ENCODE data around the gene TIMM23.
"Not testable (repeated sequence)": the region's sequence is repeated elsewhere in the genome, so short reads cannot be mapped to it uniquely, and the experiment has no call there.

TIMM23 gene

DNA sequence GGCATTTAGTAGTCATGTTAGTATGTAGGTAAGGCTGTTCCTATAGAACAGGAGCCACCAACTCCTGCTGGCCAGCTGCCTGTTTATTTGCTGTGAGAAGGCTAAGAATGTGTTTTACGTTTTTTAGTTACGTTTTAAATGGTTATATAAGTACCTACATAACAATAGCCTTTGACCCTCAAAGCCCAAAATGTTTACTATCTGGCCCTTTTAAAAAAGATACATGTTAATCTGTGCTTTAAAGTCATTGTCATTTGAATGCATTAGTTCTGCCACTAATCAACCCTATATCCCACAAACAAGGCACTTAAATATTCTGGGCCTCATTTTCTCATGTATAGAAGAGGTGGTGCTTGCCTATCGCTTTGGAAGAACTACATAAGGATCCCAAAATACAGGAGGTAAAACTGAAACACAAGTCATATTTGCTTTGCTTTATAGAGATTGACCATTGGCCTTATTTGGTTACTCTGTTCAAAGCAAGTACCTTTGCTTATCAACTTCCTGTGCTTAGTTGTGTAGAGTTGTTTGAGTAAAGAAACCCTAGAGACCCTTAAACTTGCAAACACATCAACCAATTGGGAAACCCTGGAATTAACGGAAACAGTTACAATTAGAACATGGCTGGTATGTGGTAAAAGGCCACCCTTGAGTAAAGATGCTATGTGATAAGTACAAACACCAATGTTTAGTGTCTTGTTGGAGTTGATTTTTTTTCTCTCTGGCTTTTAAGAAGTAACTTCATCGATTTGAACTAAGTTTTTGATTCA, 25.9 kb downstream of the TIMM23 start:
- DNase-seq: no peak

DNA sequence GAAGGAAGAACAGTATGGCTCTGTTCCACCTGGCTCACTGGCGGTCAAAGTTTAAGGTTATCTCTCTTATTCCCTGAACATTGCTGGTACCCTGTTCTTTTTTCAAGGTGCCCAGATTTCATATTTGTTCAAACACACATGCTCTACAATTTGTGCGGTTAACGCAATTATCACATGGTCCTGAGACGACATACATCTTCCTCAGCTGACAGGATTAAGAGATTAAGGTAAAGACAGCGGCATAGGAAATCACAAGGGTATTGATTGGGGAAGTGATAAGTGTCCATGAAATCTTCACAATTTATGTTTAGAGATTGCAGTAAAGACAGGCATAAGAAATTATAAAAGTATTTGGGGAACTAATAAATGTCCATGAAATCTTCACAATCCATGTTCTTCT, 27.7 kb downstream of the TIMM23 start:
- DNase-seq: not testable (repeated sequence)

DNA sequence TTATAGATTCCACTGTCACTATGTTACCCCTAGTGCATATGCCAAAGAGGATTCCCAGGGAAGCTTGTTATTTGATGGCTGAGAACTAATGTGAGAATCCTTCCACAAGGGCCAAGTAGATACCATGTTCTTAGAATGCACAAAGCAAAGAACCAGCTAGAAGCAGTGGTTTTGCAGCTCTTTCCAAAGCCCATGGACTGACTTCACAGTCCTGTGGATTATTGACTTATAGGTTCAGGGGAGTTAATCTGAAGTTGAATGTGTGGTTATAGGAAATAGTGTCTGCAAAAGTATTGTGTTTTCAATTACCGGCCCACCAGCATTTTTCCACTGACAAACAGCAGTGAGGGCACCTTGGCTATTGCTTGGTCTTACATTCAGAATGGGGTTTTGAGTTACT, 28.2 kb downstream of the TIMM23 start:
- DNase-seq: no peak

DNA sequence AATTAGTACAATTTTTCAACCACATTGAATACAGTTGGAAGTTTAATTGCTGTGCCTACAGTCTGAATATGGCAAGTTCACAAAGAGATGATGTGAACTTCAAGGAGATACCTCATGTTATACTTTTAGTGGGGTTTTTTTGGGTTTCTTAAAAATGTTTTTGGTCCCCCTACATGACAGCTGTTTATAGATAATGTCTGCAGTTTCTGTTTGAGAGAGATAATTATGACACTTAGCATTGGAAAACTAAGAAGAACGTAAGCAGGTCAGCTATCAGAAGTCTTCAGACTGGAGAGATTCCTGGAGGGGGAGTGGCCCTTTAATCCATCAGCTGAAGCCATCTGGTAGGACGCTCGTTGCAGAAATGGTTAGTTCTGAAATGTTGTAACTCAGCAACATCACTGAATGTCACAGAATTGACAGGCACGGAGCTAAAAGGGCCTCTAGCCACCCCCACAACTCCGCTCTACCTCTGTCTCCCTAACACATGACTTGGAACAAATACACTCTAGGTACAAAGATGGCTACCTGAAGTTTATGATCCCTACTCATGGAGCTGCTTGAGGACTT, 29.0 kb downstream of the TIMM23 start:
- no peak for DNase-seq

DNA sequence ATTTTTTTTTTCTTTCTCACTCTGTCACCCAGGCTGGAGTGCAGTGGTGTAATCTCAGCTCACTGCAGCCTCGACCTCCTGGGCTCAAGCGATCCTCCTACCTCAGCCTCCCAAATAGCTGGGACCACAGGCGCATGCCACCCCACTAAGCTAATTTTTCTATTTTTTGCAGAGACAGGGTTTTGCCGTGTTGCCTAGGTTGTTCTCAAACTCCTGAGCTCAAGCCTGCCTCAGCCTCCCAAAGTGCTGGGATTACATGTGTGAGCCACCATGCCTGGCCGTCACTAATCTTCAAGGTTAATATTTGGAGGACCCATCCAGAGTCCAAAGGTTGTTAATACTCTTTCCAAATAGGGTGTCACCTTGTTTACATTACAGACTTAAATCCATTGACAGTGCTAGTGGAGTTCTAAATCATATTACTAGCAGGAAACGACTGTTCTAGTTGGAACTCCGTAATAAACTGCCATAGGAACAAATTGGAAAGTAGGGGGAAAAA, 29.9 kb downstream of the TIMM23 start:
- not testable (repeated sequence) for DNase-seq

DNA sequence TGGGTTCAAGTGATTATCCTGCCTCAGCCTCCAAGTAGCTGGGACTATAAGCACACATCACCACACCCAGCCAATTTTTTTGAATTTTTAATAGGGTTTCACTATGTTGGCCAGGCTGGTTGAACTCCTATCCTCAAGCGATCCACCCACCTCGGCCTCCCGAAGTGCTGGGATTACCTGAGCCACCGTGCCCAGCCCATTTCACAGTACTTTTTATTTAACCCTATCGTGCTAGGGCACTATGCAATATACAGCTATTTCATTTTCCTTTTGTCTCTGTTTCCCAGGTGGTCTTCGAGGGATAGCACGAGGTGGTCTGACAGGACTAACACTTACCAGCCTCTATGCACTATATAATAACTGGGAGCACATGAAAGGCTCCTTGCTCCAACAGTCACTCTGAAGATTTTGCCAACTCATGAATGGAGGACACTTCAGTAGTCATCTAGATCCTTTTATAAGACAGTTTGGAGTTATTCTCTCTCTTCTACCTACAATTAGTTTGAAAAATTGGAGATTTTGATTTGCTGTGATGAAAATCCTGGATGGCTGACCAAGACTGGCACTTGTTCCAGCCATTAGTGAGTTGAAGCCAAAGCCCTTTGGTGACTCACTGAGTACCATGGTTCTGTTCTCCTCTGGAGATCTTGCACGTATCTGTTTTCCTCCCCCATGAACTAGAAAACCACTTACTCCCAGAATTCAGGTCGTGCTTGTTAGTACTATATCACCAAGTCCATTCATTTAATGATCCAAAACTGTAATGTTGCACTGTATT, 30.8 kb downstream of the TIMM23 start:
- DNase-seq: no peak

DNA sequence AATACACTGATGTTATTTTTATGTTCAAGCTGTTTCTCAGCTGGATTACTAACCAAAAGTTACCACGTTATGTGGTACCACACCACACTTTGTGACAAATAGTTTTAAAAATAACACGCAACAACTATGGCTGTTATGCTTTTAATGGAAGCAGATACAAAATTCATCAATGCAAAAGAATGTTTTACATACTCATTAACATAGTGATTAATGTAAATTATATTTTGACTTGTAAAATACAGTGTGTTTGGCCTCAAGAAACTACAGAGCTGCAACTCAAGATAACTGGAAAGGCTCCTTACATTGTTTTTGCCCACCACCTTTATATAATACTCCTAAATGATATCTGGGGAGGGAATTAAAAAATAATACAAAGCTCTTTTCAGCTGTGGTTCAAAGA, 32.7 kb downstream of the TIMM23 start:
- DNase-seq: no peak

DNA sequence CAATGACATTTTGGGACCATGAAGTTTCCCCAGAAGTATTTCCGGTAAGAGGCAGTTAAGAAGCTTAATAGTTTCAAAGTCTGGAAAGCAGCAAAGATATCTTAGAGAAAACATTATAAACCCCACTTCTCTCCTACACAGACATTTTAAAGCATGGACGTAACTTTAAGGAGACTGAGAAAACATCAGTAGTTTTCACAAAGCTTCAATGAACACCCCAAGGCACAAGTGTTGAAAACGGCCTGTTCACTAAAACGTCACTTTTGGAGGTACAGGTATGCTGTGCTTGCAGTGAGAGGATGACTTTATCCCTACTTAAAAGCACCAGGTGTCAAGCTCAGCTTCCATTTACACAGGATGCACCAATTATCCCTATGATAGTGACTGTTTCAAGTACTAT, 33.1 kb downstream of the TIMM23 start:
- DNase-seq: no peak

DNA sequence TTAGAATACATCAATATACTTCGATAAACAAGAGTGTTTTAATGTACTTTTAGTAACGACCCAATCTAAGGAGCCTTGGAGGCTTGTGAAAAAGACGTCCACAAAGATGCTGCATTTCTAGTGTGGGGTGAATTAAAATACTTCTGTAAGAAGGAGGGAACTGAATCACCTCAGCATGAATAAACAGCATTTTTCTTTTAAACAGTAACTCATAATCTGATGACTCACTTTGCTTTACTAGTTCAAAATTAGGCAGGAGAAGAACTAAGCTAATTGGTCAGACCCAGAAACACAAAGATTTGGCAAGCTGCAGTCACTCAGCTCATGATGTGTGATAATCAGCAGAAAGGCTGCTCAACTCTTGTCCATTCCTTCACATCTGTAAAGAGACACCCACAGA, 33.9 kb downstream of the TIMM23 start:
- DNase-seq: no peak

DNA sequence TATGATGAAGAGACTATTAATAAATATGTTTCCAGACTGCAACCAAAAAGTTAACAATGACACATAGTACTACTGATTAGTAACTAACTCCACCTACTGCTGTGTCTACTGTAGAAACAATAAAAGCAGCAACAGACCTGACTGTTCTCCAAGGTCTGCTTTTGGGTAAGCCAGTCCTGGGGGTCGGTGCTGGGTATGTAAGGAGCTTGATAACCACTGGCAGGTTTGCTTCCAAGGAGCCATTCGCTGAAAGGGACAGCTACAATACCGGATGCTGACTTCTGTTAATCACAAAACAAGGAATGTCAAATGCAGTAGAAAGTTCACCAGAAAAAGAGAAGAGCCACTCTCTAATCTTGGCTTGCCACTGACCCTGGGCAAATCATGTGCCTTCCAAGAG, 40.5 kb downstream of the TIMM23 start:
- DNase-seq: no peak

DNA sequence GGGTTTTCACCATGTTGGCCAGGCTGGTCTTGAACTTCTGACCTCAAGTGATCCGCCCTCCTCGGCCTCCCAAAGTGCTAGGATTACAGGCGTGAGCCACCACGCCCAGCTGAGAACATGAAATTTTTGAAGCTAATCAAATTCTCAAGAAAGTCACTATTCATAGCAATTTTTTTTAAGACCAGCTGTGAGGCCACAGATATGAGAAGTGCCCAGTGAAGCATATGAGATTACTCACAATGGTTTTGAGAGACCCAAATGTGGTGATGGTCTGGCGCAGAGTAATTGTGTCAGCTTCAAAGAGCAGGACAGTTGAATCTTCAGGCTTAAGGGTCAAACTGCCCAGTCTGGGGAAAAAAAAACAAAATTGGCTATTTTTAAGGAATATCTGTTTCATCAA, 41.9 kb downstream of the TIMM23 start:
- DNase-seq: no peak

DNA sequence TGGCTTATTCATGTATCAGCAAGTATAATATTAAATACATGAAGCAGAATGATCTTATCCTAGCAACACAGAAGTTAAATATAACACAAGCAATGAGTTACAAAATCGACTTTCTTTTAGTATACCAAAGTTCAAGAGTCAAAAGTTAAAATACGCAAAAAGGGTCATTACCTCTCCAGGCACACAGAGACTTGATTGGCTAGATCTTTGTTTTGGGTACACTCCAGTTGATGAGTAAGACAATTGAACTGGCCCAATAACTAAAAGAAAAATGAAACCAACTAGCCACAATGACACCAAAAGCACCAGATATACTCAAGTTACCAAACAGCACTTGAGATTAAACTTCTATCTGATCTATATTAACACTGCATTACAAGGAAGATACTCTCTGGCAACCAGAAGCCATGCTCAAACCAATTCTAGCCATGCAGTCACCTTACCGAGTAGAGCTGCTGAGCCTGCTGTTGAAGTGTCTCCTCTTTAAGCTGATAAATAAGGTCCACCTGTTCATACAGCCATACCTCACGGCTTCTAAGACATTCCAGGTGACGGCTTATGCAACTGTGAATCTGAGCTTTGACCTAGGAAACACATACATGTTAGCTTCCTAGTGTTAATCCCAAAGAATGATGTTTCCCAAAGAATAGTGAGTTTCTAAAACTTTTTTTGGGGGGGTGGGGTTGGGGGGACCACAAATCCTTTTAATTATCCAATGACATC, 42.6 kb downstream of the TIMM23 start:
- DNase-seq: no peak

DNA sequence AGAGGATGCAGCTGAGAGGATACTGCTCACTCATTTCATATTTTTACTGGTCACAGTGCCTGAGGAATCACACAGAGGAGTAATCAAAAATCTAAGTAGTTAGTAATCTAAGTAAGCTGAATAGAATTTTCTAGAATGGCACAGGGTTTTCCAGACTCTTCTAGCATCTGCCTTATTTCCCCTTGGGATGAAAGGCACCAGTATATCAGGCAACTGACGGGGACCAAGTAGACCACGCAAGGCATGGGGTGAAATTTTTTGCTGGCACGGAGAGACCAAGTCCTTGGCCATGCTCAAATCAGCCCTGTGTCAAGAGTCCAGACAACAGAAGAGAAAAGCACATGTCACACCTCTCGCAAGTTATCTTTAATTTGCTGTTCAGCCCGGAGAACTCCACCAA, 43.9 kb downstream of the TIMM23 start:
- no peak for DNase-seq

DNA sequence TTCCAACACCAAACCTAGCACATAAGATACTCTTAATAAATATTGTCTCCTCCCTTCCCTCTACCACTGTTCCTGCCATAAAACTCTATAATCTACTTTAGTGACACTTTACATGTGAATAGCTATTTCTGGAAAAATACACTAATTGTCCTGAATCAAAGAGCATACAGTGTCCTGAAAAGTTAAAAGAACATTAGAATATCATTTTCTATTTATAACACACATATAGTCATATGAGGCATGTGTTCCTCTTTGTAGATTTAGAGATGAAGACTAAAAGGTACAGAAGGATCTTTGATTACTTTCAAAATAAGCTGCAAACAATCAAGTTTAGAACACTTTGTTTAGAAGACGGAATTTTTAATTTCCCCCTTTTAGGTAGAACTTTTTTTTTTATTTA, 44.5 kb downstream of the TIMM23 start:
- no peak for DNase-seq

DNA sequence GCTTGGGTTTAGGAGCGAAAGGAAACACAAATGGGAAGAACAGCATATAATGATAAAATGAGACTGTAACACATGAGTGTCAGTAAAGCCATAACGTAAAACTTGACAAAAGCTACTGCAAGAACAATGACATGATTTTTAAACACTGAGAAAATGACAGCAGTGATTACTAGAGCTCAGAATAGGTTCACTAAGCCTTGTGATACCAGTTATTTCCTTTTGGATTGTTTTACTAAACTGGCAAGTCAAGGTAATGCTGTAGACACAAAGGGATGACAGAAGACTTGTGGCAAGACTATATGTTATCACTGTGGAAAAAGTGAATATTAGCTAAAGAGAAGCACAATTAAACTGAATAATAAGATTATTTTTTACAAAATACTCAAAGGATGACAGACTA, 45.4 kb downstream of the TIMM23 start:
- no peak for DNase-seq

DNA sequence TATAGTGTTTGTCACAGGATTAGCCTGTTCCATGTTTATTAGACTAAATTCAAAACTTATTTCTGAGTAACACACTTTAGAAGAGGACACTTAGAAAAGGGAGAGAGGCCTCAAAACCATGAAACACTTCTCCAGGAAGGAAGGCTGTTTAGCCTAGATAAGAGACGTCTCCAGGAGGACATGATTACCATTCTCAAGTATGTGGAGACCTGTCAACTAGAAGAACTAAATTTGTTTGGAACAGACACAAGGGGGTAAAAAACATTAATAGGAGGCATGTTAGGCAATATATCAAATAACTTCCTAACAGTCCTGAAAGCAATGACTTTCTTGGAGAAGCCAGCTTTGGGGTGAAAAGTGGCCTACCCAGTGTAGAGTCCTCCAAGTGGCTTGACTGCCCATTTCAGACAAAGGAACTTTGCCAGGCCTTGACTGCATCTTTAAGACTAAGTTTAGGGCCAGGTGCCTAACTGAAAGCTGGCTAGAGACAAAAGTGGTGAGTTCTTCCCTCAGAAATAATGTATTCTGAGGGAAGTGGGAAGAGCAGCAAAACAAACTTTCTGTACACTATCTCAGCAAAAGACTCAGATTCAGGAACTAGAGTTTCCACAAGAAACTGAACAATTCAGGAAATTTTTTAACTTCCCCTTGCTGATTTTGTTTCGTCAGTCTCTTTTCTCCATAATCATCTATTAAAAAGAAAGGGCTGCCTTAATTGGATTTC, 46.3 kb downstream of the TIMM23 start:
- DNase-seq: no peak

DNA sequence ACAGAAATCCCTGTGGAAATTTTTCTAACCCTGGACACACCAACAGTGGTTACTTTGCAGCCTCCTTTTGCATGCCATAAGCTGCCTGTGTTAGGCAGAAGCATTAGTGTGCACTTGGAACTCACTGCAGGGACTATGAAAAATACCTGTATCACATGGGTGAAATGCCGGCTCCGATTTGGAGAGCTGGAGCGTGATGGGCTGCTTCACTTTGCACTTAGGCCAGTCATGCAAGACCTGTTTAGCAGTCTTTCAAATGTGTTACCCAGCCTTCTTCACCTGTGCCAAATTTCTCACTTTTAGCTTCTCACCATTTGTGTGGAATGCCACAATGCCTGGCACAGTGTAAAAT, 46.9 kb downstream of the TIMM23 start:
- no peak for DNase-seq

DNA sequence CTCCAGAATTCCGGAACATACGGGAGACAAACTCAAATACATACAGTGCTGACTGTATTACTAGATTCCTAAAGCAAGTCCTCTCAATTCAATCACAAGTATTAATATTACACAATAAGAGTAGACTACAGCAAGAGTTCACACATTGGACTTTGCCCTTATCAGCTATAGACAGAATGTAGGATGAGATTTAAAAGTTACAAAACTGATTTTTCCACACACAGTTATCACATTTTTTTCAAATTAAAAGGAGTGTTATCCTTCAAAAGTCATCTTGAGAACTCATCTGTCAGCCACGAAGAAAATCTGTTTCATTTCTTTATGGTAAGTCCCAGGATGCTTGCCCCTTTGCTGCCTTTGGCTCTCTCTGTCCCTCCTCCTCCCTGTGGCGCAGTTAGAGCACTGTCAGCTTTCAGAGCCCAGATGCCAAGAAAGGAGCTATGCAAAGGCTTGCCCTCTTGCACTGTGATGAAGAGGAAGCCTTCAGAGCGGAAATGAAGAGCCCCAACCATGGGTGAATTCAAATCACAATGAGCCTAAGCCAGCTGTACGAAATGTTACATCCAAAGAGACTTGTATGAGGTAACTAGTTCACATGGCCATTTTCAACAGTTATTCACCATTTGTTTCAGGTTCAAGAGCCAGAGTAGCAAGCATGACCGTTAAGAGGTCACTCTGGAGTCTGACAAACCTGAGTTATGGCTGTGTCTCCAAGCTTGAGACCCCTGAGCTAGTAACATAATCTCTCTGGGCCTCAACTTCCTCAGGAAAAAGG, 47.5 kb downstream of the TIMM23 start:
- no peak for DNase-seq

DNA sequence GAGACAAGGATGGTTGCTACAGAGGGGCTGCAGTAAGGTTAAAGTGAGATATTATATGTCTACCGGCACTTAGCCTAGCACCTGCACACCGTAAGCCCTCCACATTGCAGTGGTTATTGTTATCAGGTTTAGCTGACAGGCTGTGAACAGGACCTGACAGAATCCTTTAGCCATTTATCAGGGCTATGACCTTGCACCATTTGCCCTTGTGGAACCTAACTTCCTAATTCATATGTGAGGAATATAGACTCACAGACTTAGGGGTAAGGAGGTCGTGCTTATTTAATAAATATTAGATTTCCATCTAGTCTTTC, 48.0 kb downstream of the TIMM23 start:
- no peak for DNase-seq

DNA sequence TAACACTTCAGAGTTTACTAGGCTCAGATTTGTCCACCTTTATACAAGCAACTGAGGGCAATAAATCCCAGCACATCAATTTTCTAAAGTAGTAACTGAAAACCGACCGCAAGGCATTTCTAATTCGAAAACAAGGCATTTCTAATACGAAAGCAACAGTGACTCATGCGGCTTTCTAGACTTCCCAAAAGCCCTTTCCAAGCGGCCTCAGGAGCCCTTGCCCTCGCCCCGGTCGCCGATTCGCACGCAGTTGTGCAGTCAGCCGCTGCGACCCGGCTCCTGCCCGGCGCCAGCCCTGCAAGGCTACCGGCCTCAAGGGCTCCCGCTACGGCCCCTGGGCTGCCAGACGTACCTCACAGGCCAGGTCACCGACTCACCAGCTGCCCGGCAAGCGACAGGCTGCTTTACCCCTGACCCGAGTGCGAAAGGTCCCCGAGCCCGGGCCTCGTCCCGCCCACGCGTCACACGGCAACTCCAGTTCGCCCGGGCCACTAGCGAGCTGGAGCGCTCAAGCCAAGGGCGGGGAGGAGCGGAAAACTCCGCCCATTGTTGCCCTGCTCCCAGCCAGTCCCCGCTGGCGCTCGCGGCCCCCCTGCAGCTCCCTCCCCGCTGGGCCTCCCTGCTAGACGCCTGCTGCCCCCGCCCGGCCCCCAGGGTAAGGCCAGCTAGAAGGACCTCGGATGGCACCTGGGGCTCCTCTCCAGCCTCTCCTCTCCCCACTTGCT, 50.9 kb downstream of the TIMM23 start:
- peak; percentile 87 for DNase-seq

DNA sequence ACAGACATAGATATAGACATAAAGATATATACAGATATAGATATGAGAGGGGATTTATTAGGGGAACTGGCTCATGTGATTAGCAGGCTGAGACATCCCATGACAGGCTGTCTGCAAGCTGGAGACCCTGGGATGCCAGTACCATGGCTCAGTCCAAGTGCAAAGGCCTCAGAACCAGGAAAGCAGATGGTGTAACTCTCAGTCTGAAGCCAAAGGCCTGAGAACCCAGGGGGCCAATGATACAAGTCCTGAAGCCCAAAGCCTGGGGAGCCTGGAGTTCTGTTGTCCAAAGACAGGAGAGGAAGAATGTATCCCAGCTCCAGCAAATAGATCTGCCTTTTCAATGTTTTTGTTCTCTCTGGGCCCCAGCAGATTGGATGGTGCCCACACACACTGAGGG, 52.7 kb downstream of the TIMM23 start:
- no peak for DNase-seq
